ENCODE results near the gene ARID3A.

ARID3A gene

GRCh38 chr19:901216-902092, 24.4 kb upstream of the ARID3A start:
- H3K27ac ChIP-seq, result no peak overlapping the region
- in situ Hi-C loops (cut with HindIII; ENCODE audit: low pct_ligation_motif_present, low sequenced_read_pairs), result no loop called here
- H3K27me3 ChIP-seq (replicated peaks), result no peaks in the 10 kb centered on the region
- no peak for DNase-seq
- no peak overlapping the region for H3K4me3 ChIP-seq (ENCODE audit: low read depth, low read length)
- no peak for TF ChIP-seq CTCF (IDR thresholded peaks at IDR 0.05; ENCODE audit: low read depth, low read length, missing control alignments)
- H3K36me3 ChIP-seq (replicated peaks), result peaks cover 25% of the 10 kb centered on the region

- Histone ChIP-seq H3K36me3 (replicated peaks) (peaks cover 25% of the 10 kb centered on the region), H3K4me3 (ENCODE audit: low read depth, low read length) (no peak overlapping the region), H3K27ac (no peak overlapping the region), H3K27me3 (replicated peaks) (no peaks in the 10 kb centered on the region)
- TF ChIP-seq CTCF (IDR thresholded peaks at IDR 0.05; ENCODE audit: low read depth, low read length, missing control alignments), result no peak
- DNase-seq, result no peak
- in situ Hi-C loops (cut with HindIII; ENCODE audit: low pct_ligation_motif_present, low sequenced_read_pairs), result no loop called here
These were observed 23.8 kb upstream of the ARID3A start for GRCh38 chr19:902093-902370.

GRCh38 chr19:902446-903226, 23.2 kb upstream of the ARID3A start:
- Histone ChIP-seq H3K36me3 (replicated peaks) (peaks cover 24% of the 10 kb centered on the region), H3K27me3 (replicated peaks) (no peaks in the 10 kb centered on the region), H3K4me3 (ENCODE audit: low read depth, low read length) (no peak overlapping the region), H3K27ac (no peak overlapping the region)
- no peak for TF ChIP-seq CTCF (IDR thresholded peaks at IDR 0.05; ENCODE audit: low read depth, low read length, missing control alignments)
- DNase-seq, result no peak
- in situ Hi-C loops (cut with HindIII; ENCODE audit: low pct_ligation_motif_present, low sequenced_read_pairs), result no loop called here

GRCh38 chr19:903266-903797, 22.5 kb upstream of the ARID3A start:
- in situ Hi-C loops (cut with HindIII; ENCODE audit: low pct_ligation_motif_present, low sequenced_read_pairs), result no loop called here
- peaks cover 22% of the 10 kb centered on the region for H3K36me3 ChIP-seq (replicated peaks)

GRCh38 chr19:904545-904944, 21.3 kb upstream of the ARID3A start:
- Histone ChIP-seq H3K36me3 (replicated peaks) (peaks cover 11% of the 10 kb centered on the region), H3K4me3 (ENCODE audit: low read depth, low read length) (no peak overlapping the region), H3K27me3 (replicated peaks) (no peaks in the 10 kb centered on the region), H3K27ac (no peak overlapping the region)
- TF ChIP-seq CTCF (IDR thresholded peaks at IDR 0.05; ENCODE audit: low read depth, low read length, missing control alignments), result no peak
- DNase-seq, result no peak
- in situ Hi-C loops (cut with HindIII; ENCODE audit: low pct_ligation_motif_present, low sequenced_read_pairs), result no loop called here

More at GRCh38 chr19:903266-903797, 22.5 kb upstream of the ARID3A start:
- no peak overlapping the region for H3K4me3 ChIP-seq (ENCODE audit: low read depth, low read length)
- no peak for DNase-seq
- no peak overlapping the region for H3K27ac ChIP-seq
- H3K27me3 ChIP-seq (replicated peaks), result no peaks in the 10 kb centered on the region
- no peak for TF ChIP-seq CTCF (IDR thresholded peaks at IDR 0.05; ENCODE audit: low read depth, low read length, missing control alignments)
